Activated effector memory CD4-positive, alpha-beta T cell treated with anti-CD3 and anti-CD28 coated beads, Interleukin-2, amount 50 U/mL, for 16 hours (primary cell): Measurements from ENCODE around the gene NCOR2.

Experiments
- DNase-seq: peaks from one replicate; pipeline ENCODE4 v3.0.0-alpha.2; 2020

NCOR2 gene

DNA sequence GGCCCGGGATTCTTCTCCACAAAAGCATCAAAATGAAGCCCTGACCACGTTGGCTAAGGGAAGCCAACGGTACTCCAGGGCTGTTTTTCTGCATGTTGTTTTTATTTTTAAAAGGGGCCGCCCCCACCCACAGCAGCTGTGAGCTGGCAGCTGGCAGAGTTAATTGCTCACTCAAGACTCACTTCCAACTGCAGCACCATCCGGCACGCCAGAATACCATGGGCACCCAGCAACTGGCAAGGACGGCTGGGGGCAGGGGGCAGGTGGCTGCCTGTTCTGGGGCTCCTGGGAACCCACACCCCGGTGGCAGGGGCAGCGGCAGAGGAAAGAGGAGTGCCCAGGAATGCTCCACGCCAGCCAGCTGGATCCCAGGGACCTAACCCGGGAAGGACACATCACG is 44.3 kb downstream of the NCOR2 start:
- DNase-seq, result no peak

DNA sequence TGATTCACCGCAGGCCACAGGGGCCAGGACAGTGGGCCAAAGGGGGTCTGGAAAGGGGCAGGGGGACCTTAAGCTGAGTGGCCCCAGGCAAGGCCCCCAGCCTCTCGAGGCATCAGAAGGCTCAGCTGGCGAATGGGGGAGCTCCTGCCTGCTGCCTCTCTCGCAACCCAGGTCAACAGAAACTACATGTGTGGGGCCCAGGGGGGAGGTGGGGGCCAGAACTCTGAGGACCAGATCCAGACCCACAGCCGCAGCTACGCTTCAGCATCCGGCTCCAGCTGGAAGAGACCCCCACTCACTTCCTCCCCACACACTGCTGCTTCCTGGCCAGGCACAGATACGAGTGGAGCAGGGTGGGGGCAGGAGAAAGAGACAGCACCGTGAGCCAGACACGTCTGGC is 46.5 kb downstream of the NCOR2 start:
- DNase-seq, result no peak

DNA sequence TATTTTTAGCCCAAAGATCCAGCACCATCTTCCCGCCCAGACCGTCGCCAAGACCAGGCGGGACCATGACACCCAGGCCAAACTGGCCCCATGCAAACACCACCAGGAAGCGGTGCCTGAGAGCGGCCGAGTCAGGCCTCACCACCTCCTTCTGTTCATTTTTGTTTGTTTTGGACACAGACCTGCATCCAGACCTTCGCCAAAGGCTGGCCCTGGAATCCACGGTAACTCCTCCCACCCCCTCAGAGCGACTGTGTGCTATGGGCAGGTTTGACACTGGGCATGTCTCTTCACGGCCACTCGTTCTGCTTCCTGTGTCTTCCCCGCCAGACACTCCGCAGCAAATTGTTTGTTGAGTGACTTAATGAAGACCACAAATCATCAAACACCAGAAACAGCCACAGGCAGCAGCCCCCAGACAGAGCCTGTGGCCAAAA is 47.1 kb downstream of the NCOR2 start:
- no peak for DNase-seq

GRCh38 chr12:124519746-124520145 is 47.7 kb downstream of the NCOR2 start:
- no peak for DNase-seq

GRCh38 chr12:124518051-124518932 is 49.1 kb downstream of the NCOR2 start:
- no peak for DNase-seq
